Measurements from ENCODE around the gene CNTNAP2. TPM values are rescaled to one million over a fixed set of nuclear protein-coding genes. Genes with fewer than 3 reads are reported as not detected.

Gene CNTNAP2
- total and polyA plus RNA-seq, 2 of the 4 experiments (the other 2 are of a cell fraction) = not detected

GRCh38 chr7:146276888-146277287 is 160.3 kb downstream of the CNTNAP2 start:
- Histone ChIP-seq H3K4me2 (ENCODE audit: low read depth, low read length) (no peak overlapping the region), H3K9ac (ENCODE audit: low read depth, low read length) (no peak overlapping the region), H3K14ac (replicated peaks; ENCODE audit: low read depth, low read length) (no peak overlapping the region), H3K9me3 (ENCODE audit: control insufficient read depth, insufficient read depth, low read length) (peaks cover 7% of the 10 kb centered on the region), H3K79me1 (ENCODE audit: low read depth in 1 of 2, low read length in 2 of 2) (no peaks in the 10 kb centered on the region), H2AFZ (replicated peaks; ENCODE audit: low read length, poor library complexity) (no peak overlapping the region), H3K18ac (ENCODE audit: low read depth, low read length) (no peak overlapping the region), H4K5ac (ENCODE audit: low read depth, low read length) (no peak overlapping the region), H3K9me1 (ENCODE audit: insufficient read depth, low read length) (no peaks in the 10 kb centered on the region), H3K36me3 (ENCODE audit: control insufficient read depth, insufficient read depth, low read length) (no peaks in the 10 kb centered on the region), H3K56ac (ENCODE audit: extremely low read depth, insufficient read depth, low read length) (no peak overlapping the region), H4K91ac (ENCODE audit: insufficient read depth, low read depth, low read length) (no peak overlapping the region), H3K4ac (ENCODE audit: low read depth, low read length) (no peak overlapping the region), H3K27ac (ENCODE audit: insufficient read depth, low read length) (no peak overlapping the region), H2AK5ac (ENCODE audit: low read depth, low read length) (no peak overlapping the region), H2BK5ac (ENCODE audit: low read depth, low read length, poor library complexity, severe bottlenecking) (no peak overlapping the region), H4K20me1 (ENCODE audit: insufficient read depth, low read length) (no peaks in the 10 kb centered on the region), H2AK9ac (replicated peaks; ENCODE audit: low read depth, low read length, poor library complexity) (no peak overlapping the region), H2BK20ac (ENCODE audit: low read depth, low read length) (no peak overlapping the region), H4K8ac (ENCODE audit: low read depth in 2 of 2, low read length in 2 of 2) (no peak overlapping the region), H3K4me1 (ENCODE audit: control insufficient read depth, insufficient read depth, low read length) (no peaks in the 10 kb centered on the region), H3K27me3 (ENCODE audit: control insufficient read depth, insufficient read depth, low read length) (no peaks in the 10 kb centered on the region), H2BK120ac (ENCODE audit: low read depth, low read length) (no peak overlapping the region), H3K4me3 (ENCODE audit: insufficient read depth, low read depth, low read length) (no peak overlapping the region), H2BK15ac (ENCODE audit: low read depth, low read length) (no peak overlapping the region), H3K23ac (ENCODE audit: low read depth, low read length) (no peak overlapping the region)
- 50% methylated on average over 1 of the region's 3 CpGs; no CpG with 5 or more reads in 1 of the 2 experiments for WGBS, 2 experiments (ENCODE audit: extremely low coverage in 2 of 2, insufficient read length in 1 of 2)
- BruUV-seq (replicated peaks) = no TSS peak
- no peak for ATAC-seq (ENCODE audit: low read depth)
- TF ChIP-seq RFX5 (IDR thresholded peaks at IDR 0.05; ENCODE audit: low read depth, low read length) = no peak
- TF ChIP-seq, protein P1, sequence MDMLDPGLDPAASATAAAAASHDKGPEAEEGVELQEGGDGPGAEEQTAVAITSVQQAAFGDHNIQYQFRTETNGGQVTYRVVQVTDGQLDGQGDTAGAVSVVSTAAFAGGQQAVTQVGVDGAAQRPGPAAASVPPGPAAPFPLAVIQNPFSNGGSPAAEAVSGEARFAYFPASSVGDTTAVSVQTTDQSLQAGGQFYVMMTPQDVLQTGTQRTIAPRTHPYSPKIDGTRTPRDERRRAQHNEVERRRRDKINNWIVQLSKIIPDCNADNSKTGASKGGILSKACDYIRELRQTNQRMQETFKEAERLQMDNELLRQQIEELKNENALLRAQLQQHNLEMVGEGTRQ (IDR thresholded peaks at IDR 0.05; ENCODE audit: low read depth, low read length) = no peak
- TF ChIP-seq BHLHE40 (IDR thresholded peaks at IDR 0.05; ENCODE audit: low read depth, low read length) = no peak
- no peak for TF ChIP-seq NFE2L2 (IDR thresholded peaks at IDR 0.05; ENCODE audit: low read depth, low read length)
- TF ChIP-seq MXI1 (IDR thresholded peaks at IDR 0.05; ENCODE audit: borderline replicate concordance, low read depth, low read length) = no peak
- TF ChIP-seq RCOR1 (IDR thresholded peaks at IDR 0.05; ENCODE audit: insufficient replicate concordance, low read length) = no peak
- in situ Hi-C loops (cut with MboI; ENCODE audit: low sequenced_read_pairs) = no loop called here
- CTCF ChIA-PET = no interaction called here
- no peak for DNase-seq
- intact Hi-C loops (cut with micrococcal nuclease) = loop anchor here (10.0 kb wide), 1 partner anchor 1138 kb away; no protein-coding TSS in a partner anchor
- POLR2A ChIA-PET (ENCODE audit: unreplicated experiment) = no interaction called here
- dilution Hi-C loops (cut with HindIII; ENCODE audit: low sequenced_read_pairs, unreplicated experiment) = no loop called here
